ENCODE results near the gene LLGL2.

DNA sequence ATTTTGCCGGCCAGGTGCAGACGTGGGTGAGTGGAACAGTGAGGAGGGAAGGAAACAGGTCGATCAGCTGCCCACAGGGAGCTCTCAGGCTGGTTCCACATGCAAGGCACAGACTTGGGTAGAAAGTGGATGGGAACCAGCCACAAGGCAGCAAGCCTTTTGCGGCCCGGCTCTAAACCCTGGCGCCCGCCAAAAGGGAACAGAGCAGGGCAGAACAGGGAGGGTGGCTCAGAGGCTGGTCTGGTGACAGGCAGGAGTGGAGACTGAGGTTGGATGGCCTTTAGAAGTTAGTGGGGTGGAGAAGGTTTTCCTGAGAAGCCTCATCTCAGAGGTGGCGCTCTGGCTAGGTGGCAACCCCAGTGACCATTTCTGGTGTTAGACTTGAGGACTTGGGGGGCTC lies 10.4 kb downstream of the LLGL2 start:
- TF ChIP-seq CTCF (IDR thresholded peaks at IDR 0.05; ENCODE audit: low read depth, low read length, poor library complexity, severe bottlenecking) (no peak), EZH2phosphoT487 (IDR thresholded peaks at IDR 0.05; ENCODE audit: borderline replicate concordance, low read length) (no peak)
